PC-3 (cell line): ENCODE results near the gene DLGAP1. TPM values are rescaled to one million over a fixed set of nuclear protein-coding genes. Genes with fewer than 3 reads are reported as not detected.

Experiments
- ATAC-seq: fragments of 200-7000 bp; cut with Tn5 transposase; 2 replicates; pipeline ENCODE4 v1.9.1; 2020; ENCODE audit warnings: mild to moderate bottlenecking, moderate library complexity
- BruUV-seq: library from RNA; stranded (reverse); fragments of 400-500 nt; replicated peaks from 2 replicates; lab custom pipeline; 2021; lab: Mats Ljungman, UMichigan
- CTCF ChIA-PET: fragments of 300-600 bp; sonication (Branson Sonifier 250); formaldehyde crosslinking; loops from one replicate; lab custom pipeline; 2022; ENCODE audit warnings: antibody characterized with exemption; lab: Charles Lee
- POLR2A ChIA-PET: fragments of 300-600 bp; sonication (Branson Sonifier 250); formaldehyde crosslinking; loops from one replicate; lab custom pipeline; 2022; ENCODE audit warnings: antibody characterized with exemption; ENCODE audit not compliant: unreplicated experiment; lab: Charles Lee
- DNase-seq: peaks from one replicate; pipeline ENCODE4 v3.0.0-alpha.2; 2015
- H2AFZ ChIP-seq: fragments of 300-600 bp; sonication (generic); 2 replicates; pipeline ENCODE4 v1.6.0; 2016; ENCODE audit warnings: antibody characterized with exemption, low read length
- H3F3A ChIP-seq: fragments of 300-600 bp; sonication (generic); one replicate; pipeline ENCODE4 v1.6.0; 2017; ENCODE audit warnings: antibody characterized with exemption, low read length, control low read depth, mild to moderate bottlenecking; ENCODE audit not compliant: unreplicated experiment
- H3K27ac ChIP-seq: fragments of 300-600 bp; sonication (generic); 2 replicates; pipeline ENCODE4 v1.5.1; 2016; ENCODE audit warnings: mild to moderate bottlenecking, low read length
- H3K27me3 ChIP-seq: fragments of 300-600 bp; sonication (generic); 2 replicates; pipeline ENCODE4 v1.6.1; 2016; ENCODE audit warnings: low read length, mixed read lengths
- H3K36me3 ChIP-seq: fragments of 300-600 bp; sonication (generic); 2 replicates; pipeline ENCODE4 v1.6.1; 2016; ENCODE audit warnings: low read depth, mixed run types, low read length, mixed read lengths
- H3K4me1 ChIP-seq: fragments of 300-600 bp; sonication (generic); 2 replicates; pipeline ENCODE4 v1.5.1; 2016; ENCODE audit warnings: low read length; ENCODE audit not compliant: insufficient read depth
- H3K4me2 ChIP-seq: fragments of 300-600 bp; sonication (generic); 2 replicates; pipeline ENCODE4 v1.6.0; 2016; ENCODE audit warnings: low read length
- H3K4me3 ChIP-seq: fragments of 300-600 bp; sonication (generic); 2 replicates; pipeline ENCODE4 v1.5.1; 2016; ENCODE audit warnings: mild to moderate bottlenecking, low read length, mixed read lengths
- H3K79me2 ChIP-seq: fragments of 300-600 bp; sonication (generic); 2 replicates; pipeline ENCODE4 v1.6.1; 2017; ENCODE audit warnings: low read length, mixed read lengths
- H3K9ac ChIP-seq: fragments of 300-600 bp; sonication (generic); 2 replicates; pipeline ENCODE4 v1.6.0; 2016; ENCODE audit warnings: mild to moderate bottlenecking, low read length
- H3K9me2 ChIP-seq: fragments of 300-600 bp; sonication (generic); replicated peaks from 2 replicates; pipeline ENCODE4 v1.6.1; 2016; ENCODE audit warnings: mixed run types, low read length, mixed read lengths
- H3K9me3 ChIP-seq: fragments of 300-600 bp; sonication (generic); 2 replicates; pipeline ENCODE4 v1.6.1; 2016; ENCODE audit warnings: low read length, mixed read lengths
- H4K20me1 ChIP-seq: fragments of 300-600 bp; sonication (generic); 2 replicates; pipeline ENCODE4 v1.6.1; 2016; ENCODE audit warnings: low read length, mixed read lengths
- EZH2 ChIP-seq: fragments of 300-600 bp; sonication (generic); IDR thresholded peaks from one replicate; pipeline ENCODE4 v1.6.1; 2017; ENCODE audit warnings: antibody characterized with exemption, mild to moderate bottlenecking, low read length; ENCODE audit not compliant: unreplicated experiment
- EZH2phosphoT487 ChIP-seq: fragments of 300-600 bp; sonication (generic); IDR thresholded peaks from 2 replicates; pipeline ENCODE4 v1.6.1; 2018; ENCODE audit warnings: mild to moderate bottlenecking, antibody characterized with exemption, low read length, borderline replicate concordance
- intact Hi-C: fragments of 100-400 bp; cut with micrococcal nuclease; formaldehyde crosslinking; loops from 2 replicates; pipeline ENCODE4 v1.9.0; 2023
- total RNA-seq: library from RNA; depleted of rRNA; stranded (reverse); fragments of >200 nt; gene quantifications from 2 replicates; pipeline ENCODE4 v1.2.3, GENCODE V29; 2014
- TF ChIP-seq, protein P1 (sequence below): fragments of 300-600 bp; sonication (generic); conservative IDR thresholded peaks from 2 replicates; pipeline ENCODE4 v1.5.1; 2017; ENCODE audit warnings: antibody characterized with exemption, low read depth, mild to moderate bottlenecking, low read length

DLGAP1 gene
- total RNA-seq, 1 experiment from 2014 or later, result not detected

DNA sequence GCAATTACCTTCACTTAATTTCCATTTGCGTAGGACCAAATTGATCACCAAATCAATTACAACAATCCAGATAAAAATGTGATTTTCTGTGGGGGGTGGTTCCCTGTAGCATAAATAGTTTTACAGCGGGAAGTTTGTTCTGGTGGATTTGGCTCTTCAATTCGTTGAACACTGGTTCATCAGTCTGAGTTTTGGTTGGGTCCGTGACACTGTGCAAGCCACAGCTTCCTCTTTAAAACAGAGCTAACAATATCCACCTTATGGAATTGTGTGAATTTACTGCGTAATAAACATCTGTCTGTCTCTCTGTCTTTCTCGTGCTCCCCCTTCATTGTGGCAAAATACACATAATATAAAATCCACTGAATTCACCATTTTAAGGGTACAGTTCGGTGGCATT is 694.4 kb downstream of the DLGAP1 start:
- H4K20me1 ChIP-seq, result no peaks in the 10 kb centered on the region
- no peak overlapping the region for H3K4me2 ChIP-seq
- ChIA-PET CTCF (no interaction called here), POLR2A (no interaction called here)
- H3K36me3 ChIP-seq, result no peaks in the 10 kb centered on the region
- H3F3A ChIP-seq, result no peaks in the 10 kb centered on the region
- no peaks in the 10 kb centered on the region for H3K9me2 ChIP-seq
- no peak overlapping the region for H3K4me3 ChIP-seq
- H3K9me3 ChIP-seq, result 0 out of 2 replicates have a peak, but pooled peaks cover 1% of the 10 kb centered on the region
- intact Hi-C loops, result no loop called here
- no peak overlapping the region for H3K9ac ChIP-seq
- no peak for DNase-seq
- BruUV-seq, result no TSS peak
- no peak overlapping the region for H2AFZ ChIP-seq
- H3K27me3 ChIP-seq, result peaks cover 32% of the 10 kb centered on the region; the same call in 1 of the 2 replicates
- TF ChIP-seq, protein P1, sequence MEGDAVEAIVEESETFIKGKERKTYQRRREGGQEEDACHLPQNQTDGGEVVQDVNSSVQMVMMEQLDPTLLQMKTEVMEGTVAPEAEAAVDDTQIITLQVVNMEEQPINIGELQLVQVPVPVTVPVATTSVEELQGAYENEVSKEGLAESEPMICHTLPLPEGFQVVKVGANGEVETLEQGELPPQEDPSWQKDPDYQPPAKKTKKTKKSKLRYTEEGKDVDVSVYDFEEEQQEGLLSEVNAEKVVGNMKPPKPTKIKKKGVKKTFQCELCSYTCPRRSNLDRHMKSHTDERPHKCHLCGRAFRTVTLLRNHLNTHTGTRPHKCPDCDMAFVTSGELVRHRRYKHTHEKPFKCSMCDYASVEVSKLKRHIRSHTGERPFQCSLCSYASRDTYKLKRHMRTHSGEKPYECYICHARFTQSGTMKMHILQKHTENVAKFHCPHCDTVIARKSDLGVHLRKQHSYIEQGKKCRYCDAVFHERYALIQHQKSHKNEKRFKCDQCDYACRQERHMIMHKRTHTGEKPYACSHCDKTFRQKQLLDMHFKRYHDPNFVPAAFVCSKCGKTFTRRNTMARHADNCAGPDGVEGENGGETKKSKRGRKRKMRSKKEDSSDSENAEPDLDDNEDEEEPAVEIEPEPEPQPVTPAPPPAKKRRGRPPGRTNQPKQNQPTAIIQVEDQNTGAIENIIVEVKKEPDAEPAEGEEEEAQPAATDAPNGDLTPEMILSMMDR, result no peak
- no peak for TF ChIP-seq EZH2
- no peak for TF ChIP-seq EZH2phosphoT487
- no peak overlapping the region for H3K27ac ChIP-seq
- no peaks in the 10 kb centered on the region for H3K79me2 ChIP-seq
- ATAC-seq, result no peak
- no peaks in the 10 kb centered on the region for H3K4me1 ChIP-seq

DNA sequence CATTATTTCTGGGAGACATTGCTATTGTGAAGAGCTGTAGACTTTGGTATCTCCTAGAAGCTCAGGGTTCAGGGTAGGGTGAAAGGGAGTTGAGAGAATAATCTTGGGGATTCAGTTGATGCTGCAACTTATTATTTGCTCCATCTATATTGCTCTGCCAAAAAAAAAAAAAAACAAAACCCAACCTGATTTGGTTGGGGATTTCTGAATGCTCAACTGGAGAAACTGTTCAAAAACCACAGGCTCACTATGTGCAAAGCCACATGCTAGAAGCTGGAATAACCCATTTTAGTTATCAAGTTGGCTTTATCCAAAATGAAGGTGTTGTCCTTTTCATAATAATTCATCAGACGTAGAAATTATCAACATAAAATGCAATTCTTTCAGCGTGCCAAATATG is 696.0 kb downstream of the DLGAP1 start:
- H3K9me2 ChIP-seq, result no peaks in the 10 kb centered on the region
- DNase-seq (no peak), ATAC-seq (no peak)
- H3K9ac ChIP-seq, result no peak overlapping the region
- no peak overlapping the region for H2AFZ ChIP-seq
- intact Hi-C loops, result no loop called here
- H3K36me3 ChIP-seq, result no peaks in the 10 kb centered on the region
- no peaks in the 10 kb centered on the region for H3K4me1 ChIP-seq
- ChIA-PET CTCF (no interaction called here), POLR2A (no interaction called here)
- H3K4me2 ChIP-seq, result no peak overlapping the region
- no TSS peak for BruUV-seq
- no peak overlapping the region for H3K27ac ChIP-seq
- H3F3A ChIP-seq, result no peaks in the 10 kb centered on the region
- no peaks in the 10 kb centered on the region for H4K20me1 ChIP-seq
- H3K9me3 ChIP-seq, result no peaks in the 10 kb centered on the region
- H3K79me2 ChIP-seq, result no peaks in the 10 kb centered on the region
- TF ChIP-seq EZH2, result no peak
- TF ChIP-seq EZH2phosphoT487, result no peak
- TF ChIP-seq, protein P1, result no peak
- H3K4me3 ChIP-seq, result no peak overlapping the region
- peaks cover 25% of the 10 kb centered on the region; the same call in 1 of the 2 replicates for H3K27me3 ChIP-seq

DNA sequence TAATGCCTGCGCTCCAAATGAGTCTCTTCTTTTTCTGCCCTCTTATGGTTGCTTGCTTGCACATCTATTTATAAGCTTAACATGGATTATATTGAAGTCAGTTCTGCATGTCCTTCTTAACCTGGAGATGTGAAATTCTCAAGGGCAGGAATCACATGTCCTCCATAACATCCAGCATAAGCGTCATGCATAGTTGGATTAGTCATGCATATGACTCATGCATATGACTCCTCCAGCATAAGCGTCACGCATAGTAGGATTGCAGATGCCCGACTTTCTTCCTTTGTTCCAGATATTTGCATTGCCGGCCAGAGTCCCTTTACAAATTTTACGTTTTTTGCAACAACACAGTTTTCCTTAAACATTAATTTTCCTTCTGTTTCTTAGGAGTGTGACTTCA is 696.6 kb downstream of the DLGAP1 start:
- TF ChIP-seq, protein P1, result no peak
- TF ChIP-seq EZH2phosphoT487, result no peak
- TF ChIP-seq EZH2, result no peak
- POLR2A ChIA-PET, result interaction anchor here (0.6 kb wide), 1 partner anchor 156 kb away, joined by 3 read pairs; no protein-coding TSS in a partner anchor
- Histone ChIP-seq H2AFZ (no peak overlapping the region), H3K4me2 (no peak overlapping the region), H4K20me1 (no peaks in the 10 kb centered on the region), H3K9me3 (no peaks in the 10 kb centered on the region), H3K9ac (no peak overlapping the region), H3K36me3 (no peaks in the 10 kb centered on the region), H3K79me2 (no peaks in the 10 kb centered on the region), H3F3A (no peaks in the 10 kb centered on the region), H3K4me1 (no peaks in the 10 kb centered on the region), H3K4me3 (no peak overlapping the region), H3K27ac (no peak overlapping the region), H3K27me3 (peaks cover 25% of the 10 kb centered on the region; the same call in 1 of the 2 replicates), H3K9me2 (no peaks in the 10 kb centered on the region)
- no TSS peak for BruUV-seq
- DNase-seq (peak; percentile 85), ATAC-seq (no peak)
- intact Hi-C loops, result no loop called here
- CTCF ChIA-PET, result interaction anchor here (0.6 kb wide), 1 partner anchor 111 kb away, joined by 3 read pairs; no protein-coding TSS in a partner anchor
